Measurements from ENCODE around the gene LTBP1. TPM values are rescaled to one million over a fixed set of nuclear protein-coding genes. Genes with fewer than 3 reads are reported as not detected.

Gene LTBP1
- total RNA-seq, 1 experiment from 2014 or later = 2.2 TPM

- no peak overlapping the region for H3K27ac ChIP-seq (ENCODE audit: low read depth, low read length, poor library complexity, severe bottlenecking)
- POLR2A ChIA-PET (ENCODE audit: low non-redundant PET) = no interaction called here
Observed at GRCh38 chr2:33307659-33308270, 361.0 kb downstream of the LTBP1 start.

GRCh38 chr2:33312355-33312754, 365.6 kb downstream of the LTBP1 start:
- BruUV-seq (replicated peaks) = no TSS peak
- no peak for DNase-seq (ENCODE audit: low spot score)
- Histone ChIP-seq H3K27me3 (replicated peaks; ENCODE audit: insufficient read depth, low read depth, low read length, poor library complexity) (no peaks in the 10 kb centered on the region), H3K4me1 (ENCODE audit: insufficient read depth, low read length, poor library complexity, severe bottlenecking) (peaks cover 5% of the 10 kb centered on the region), H3K4me3 (ENCODE audit: low read depth, low read length, poor library complexity, severe bottlenecking) (no peak overlapping the region), H3K36me3 (ENCODE audit: insufficient read depth, low read length, poor library complexity, severe bottlenecking) (no peaks in the 10 kb centered on the region), H3K9me3 (ENCODE audit: low read depth, low read length, poor library complexity, severe bottlenecking) (no peaks in the 10 kb centered on the region), H3K27ac (ENCODE audit: low read depth, low read length, poor library complexity, severe bottlenecking) (no peak overlapping the region)
- ChIA-PET POLR2A (ENCODE audit: low non-redundant PET) (interaction anchor here (0.5 kb wide), 1 partner anchor 49 kb away, joined by 7 read pairs; no protein-coding TSS in a partner anchor), CTCF (no interaction called here)
- intact Hi-C loops (cut with micrococcal nuclease; ENCODE audit: unreplicated experiment) = loop anchor here (1.0 kb wide), 1 partner anchor 47 kb away; no protein-coding TSS in a partner anchor
- TF ChIP-seq EZH2 (IDR thresholded peaks at IDR 0.05; ENCODE audit: borderline replicate concordance, low read depth, low read length, poor library complexity, severe bottlenecking) = no peak

More at GRCh38 chr2:33307659-33308270, 361.0 kb downstream of the LTBP1 start:
- no peaks in the 10 kb centered on the region for H3K4me1 ChIP-seq (ENCODE audit: insufficient read depth, low read length, poor library complexity, severe bottlenecking)
- intact Hi-C loops (cut with micrococcal nuclease; ENCODE audit: unreplicated experiment) = no loop called here
- H3K27me3 ChIP-seq (replicated peaks; ENCODE audit: insufficient read depth, low read depth, low read length, poor library complexity) = no peaks in the 10 kb centered on the region
- no peak for DNase-seq (ENCODE audit: low spot score)
- CTCF ChIA-PET = no interaction called here
- no peak for TF ChIP-seq CTCF (conservative IDR thresholded peaks at IDR 0.05; ENCODE audit: low read depth, low read length)
- TF ChIP-seq EZH2 (IDR thresholded peaks at IDR 0.05; ENCODE audit: borderline replicate concordance, low read depth, low read length, poor library complexity, severe bottlenecking) = no peak
- no TSS peak for BruUV-seq (replicated peaks)
- H3K36me3 ChIP-seq (ENCODE audit: insufficient read depth, low read length, poor library complexity, severe bottlenecking) = no peaks in the 10 kb centered on the region
- no peaks in the 10 kb centered on the region for H3K9me3 ChIP-seq (ENCODE audit: low read depth, low read length, poor library complexity, severe bottlenecking)
- H3K4me3 ChIP-seq (ENCODE audit: low read depth, low read length, poor library complexity, severe bottlenecking) = no peak overlapping the region

- no TSS peak for BruUV-seq (replicated peaks)
- ChIA-PET POLR2A (ENCODE audit: low non-redundant PET) (no interaction called here), CTCF (no interaction called here)
- Histone ChIP-seq H3K9me3 (ENCODE audit: low read depth, low read length, poor library complexity, severe bottlenecking) (no peaks in the 10 kb centered on the region), H3K4me3 (ENCODE audit: low read depth, low read length, poor library complexity, severe bottlenecking) (no peak overlapping the region), H3K27ac (ENCODE audit: low read depth, low read length, poor library complexity, severe bottlenecking) (no peak overlapping the region), H3K36me3 (ENCODE audit: insufficient read depth, low read length, poor library complexity, severe bottlenecking) (no peaks in the 10 kb centered on the region), H3K27me3 (replicated peaks; ENCODE audit: insufficient read depth, low read depth, low read length, poor library complexity) (no peaks in the 10 kb centered on the region), H3K4me1 (ENCODE audit: insufficient read depth, low read length, poor library complexity, severe bottlenecking) (peaks cover 10% of the 10 kb centered on the region)
- DNase-seq (ENCODE audit: low spot score) = no peak
- TF ChIP-seq CTCF (conservative IDR thresholded peaks at IDR 0.05; ENCODE audit: low read depth, low read length) (no peak), EZH2 (IDR thresholded peaks at IDR 0.05; ENCODE audit: borderline replicate concordance, low read depth, low read length, poor library complexity, severe bottlenecking) (no peak)
- intact Hi-C loops (cut with micrococcal nuclease; ENCODE audit: unreplicated experiment) = no loop called here
Observed at GRCh38 chr2:33313039-33313438, 366.3 kb downstream of the LTBP1 start.

- no peak for DNase-seq (ENCODE audit: low spot score)
- TF ChIP-seq EZH2 (IDR thresholded peaks at IDR 0.05; ENCODE audit: borderline replicate concordance, low read depth, low read length, poor library complexity, severe bottlenecking) (no peak), CTCF (conservative IDR thresholded peaks at IDR 0.05; ENCODE audit: low read depth, low read length) (no peak)
- Histone ChIP-seq H3K4me3 (ENCODE audit: low read depth, low read length, poor library complexity, severe bottlenecking) (no peak overlapping the region), H3K36me3 (ENCODE audit: insufficient read depth, low read length, poor library complexity, severe bottlenecking) (no peaks in the 10 kb centered on the region), H3K27ac (ENCODE audit: low read depth, low read length, poor library complexity, severe bottlenecking) (no peak overlapping the region), H3K9me3 (ENCODE audit: low read depth, low read length, poor library complexity, severe bottlenecking) (no peaks in the 10 kb centered on the region), H3K27me3 (replicated peaks; ENCODE audit: insufficient read depth, low read depth, low read length, poor library complexity) (no peaks in the 10 kb centered on the region), H3K4me1 (ENCODE audit: insufficient read depth, low read length, poor library complexity, severe bottlenecking) (peaks cover 10% of the 10 kb centered on the region)
- ChIA-PET CTCF (no interaction called here), POLR2A (ENCODE audit: low non-redundant PET) (no interaction called here)
- intact Hi-C loops (cut with micrococcal nuclease; ENCODE audit: unreplicated experiment) = no loop called here
- no TSS peak for BruUV-seq (replicated peaks)
Observed at GRCh38 chr2:33314541-33314940, 367.8 kb downstream of the LTBP1 start.
